ENCODE measurements around the gene CAMK1D. TPM values are rescaled to one million over a fixed set of nuclear protein-coding genes. Genes with fewer than 3 reads are reported as not detected.

Gene CAMK1D
- total and polyA plus RNA-seq, 2 of the 4 experiments (the other 2 are of a cell fraction): 5.0 to 5.3 TPM

- in situ Hi-C loops (cut with MboI; ENCODE audit: low sequenced_read_pairs): no loop called here
- intact Hi-C loops (cut with micrococcal nuclease): no loop called here
- Histone ChIP-seq H3K4me2 (ENCODE audit: low read depth, low read length) (no peak overlapping the region), H3K9me3 (ENCODE audit: control insufficient read depth, insufficient read depth, low read length) (peaks cover 2% of the 10 kb centered on the region; the same call in 1 of the 2 replicates), H3K9ac (ENCODE audit: low read depth, low read length) (no peak overlapping the region), H3K36me3 (ENCODE audit: control insufficient read depth, insufficient read depth, low read length) (no peaks in the 10 kb centered on the region), H3K4me3 (ENCODE audit: insufficient read depth, low read depth, low read length) (no peak overlapping the region), H3K23ac (ENCODE audit: low read depth, low read length) (no peak overlapping the region), H3K18ac (ENCODE audit: low read depth, low read length) (no peak overlapping the region), H3K4ac (ENCODE audit: low read depth, low read length) (no peak overlapping the region), H3K27ac (ENCODE audit: insufficient read depth, low read length) (no peak overlapping the region), H3K9me1 (ENCODE audit: insufficient read depth, low read length) (no peaks in the 10 kb centered on the region), H3K4me1 (ENCODE audit: control insufficient read depth, insufficient read depth, low read length) (peaks cover 5% of the 10 kb centered on the region; the same call in 1 of the 2 replicates), H2BK15ac (ENCODE audit: low read depth, low read length) (no peak overlapping the region), H4K5ac (ENCODE audit: low read depth, low read length) (no peak overlapping the region), H3K56ac (ENCODE audit: extremely low read depth, insufficient read depth, low read length) (no peak overlapping the region), H4K20me1 (ENCODE audit: insufficient read depth, low read length) (no peaks in the 10 kb centered on the region), H3K27me3 (ENCODE audit: control insufficient read depth, insufficient read depth, low read length) (no peaks in the 10 kb centered on the region; the same call in 1 of the 2 replicates), H4K91ac (ENCODE audit: insufficient read depth, low read depth, low read length) (no peak overlapping the region), H2AK9ac (replicated peaks; ENCODE audit: low read depth, low read length, poor library complexity) (no peak overlapping the region), H2BK5ac (ENCODE audit: low read depth, low read length, poor library complexity, severe bottlenecking) (no peak overlapping the region), H2BK20ac (ENCODE audit: low read depth, low read length) (no peak overlapping the region), H2AK5ac (ENCODE audit: low read depth, low read length) (no peak overlapping the region), H3K14ac (replicated peaks; ENCODE audit: low read depth, low read length) (no peak overlapping the region), H3K79me1 (ENCODE audit: low read depth in 1 of 2, low read length in 2 of 2) (no peaks in the 10 kb centered on the region), H2BK120ac (ENCODE audit: low read depth, low read length) (no peak overlapping the region), H4K8ac (ENCODE audit: low read depth in 2 of 2, low read length in 2 of 2) (no peak overlapping the region), H2AFZ (replicated peaks; ENCODE audit: low read length, poor library complexity) (no peak overlapping the region)
- ATAC-seq (ENCODE audit: low read depth) (no peak), DNase-seq (no peak)
- dilution Hi-C loops (cut with HindIII; ENCODE audit: low sequenced_read_pairs, unreplicated experiment): no loop called here
- no TSS peak for BruUV-seq (replicated peaks)
- TF ChIP-seq USF2 (IDR thresholded peaks at IDR 0.05; ENCODE audit: low read depth, low read length) (no peak), CEBPB (IDR thresholded peaks at IDR 0.05; ENCODE audit: low read depth, low read length) (no peak), MAFK (IDR thresholded peaks at IDR 0.05; ENCODE audit: low read depth, low read length) (no peak), POLR2A (IDR thresholded peaks at IDR 0.05; ENCODE audit: low read depth, low read length) (no peak), NFE2L2 (IDR thresholded peaks at IDR 0.05; ENCODE audit: low read depth, low read length) (no peak)
- POLR2A ChIA-PET (ENCODE audit: unreplicated experiment): no interaction called here
- CTCF ChIA-PET: no interaction called here
- WGBS, 2 experiments (ENCODE audit: extremely low coverage in 2 of 2, insufficient read length in 1 of 2): no CpG with 5 or more reads among the region's 11 CpGs
These were observed 154.8 kb downstream of the CAMK1D start for GRCh38 chr10:12504176-12504575.

All from IMR-90 (cell line).